Trophoblast cell (in vitro differentiated cells and primary cell): ENCODE measurements around the gene TAS1R3.
A peak's percentile ranks its signal among the peaks of the same experiment; 100 is the strongest.

Experiments
- DNase-seq, 2 donors: peaks; one replicate each; pipeline ENCODE4 v3.0.0-alpha.2; 2016
- H2AFZ ChIP-seq: 2 replicates; pipeline ENCODE4 v1.6.1; 2013; ENCODE audit warnings: low read length, moderate library complexity, mild to moderate bottlenecking; ENCODE audit not compliant: insufficient read depth, poor library complexity
- H2AK5ac ChIP-seq: 2 replicates; pipeline ENCODE4 v1.6.1; 2013; ENCODE audit warnings: mild to moderate bottlenecking, low read length
- H2BK120ac ChIP-seq: 2 replicates; pipeline ENCODE4 v1.6.1; 2013; ENCODE audit warnings: low read length, mild to moderate bottlenecking, moderate library complexity; ENCODE audit not compliant: insufficient read depth, poor library complexity
- H2BK12ac ChIP-seq: 2 replicates; pipeline ENCODE4 v1.6.1; 2013; ENCODE audit warnings: mild to moderate bottlenecking, low read length, moderate library complexity
- H2BK5ac ChIP-seq: 2 replicates; pipeline ENCODE4 v1.6.1; 2013; ENCODE audit warnings: low read length, low read depth, moderate library complexity, mild to moderate bottlenecking; ENCODE audit not compliant: poor library complexity
- H3K14ac ChIP-seq: 2 replicates; pipeline ENCODE4 v1.6.1; 2013; ENCODE audit warnings: mild to moderate bottlenecking, low read length
- H3K18ac ChIP-seq: 2 replicates; pipeline ENCODE4 v1.6.1; 2013; ENCODE audit warnings: mild to moderate bottlenecking, low read length
- H3K23ac ChIP-seq: 2 replicates; pipeline ENCODE4 v1.6.1; 2013; ENCODE audit warnings: low read length
- H3K27ac ChIP-seq: 2 replicates; pipeline ENCODE4 v1.5.1; 2013; ENCODE audit warnings: low read depth, mild to moderate bottlenecking, inconsistent platforms, low read length, moderate library complexity
- H3K27me3 ChIP-seq: 2 replicates; pipeline ENCODE4 v1.6.1; 2013; ENCODE audit warnings: inconsistent platforms, mild to moderate bottlenecking, low read length, moderate library complexity; ENCODE audit not compliant: insufficient read depth
- H3K36me3 ChIP-seq, 2 experiments: 1 replicate in 1 of 2; 2 replicates in 1 of 2; pipeline ENCODE4 v1.6.1; 2013; ENCODE audit warnings: low read length in 2 of 2, mild to moderate bottlenecking in 2 of 2, moderate library complexity in 1 of 2; ENCODE audit not compliant: insufficient read depth in 2 of 2, control insufficient read depth in 1 of 2
- H3K4ac ChIP-seq: 2 replicates; pipeline ENCODE4 v1.6.1; 2013; ENCODE audit warnings: low read depth, mild to moderate bottlenecking, low read length, moderate library complexity
- H3K4me1 ChIP-seq, 2 experiments: 1 replicate in 1 of 2; 2 replicates in 1 of 2; pipeline ENCODE4 v1.6.1; 2013; ENCODE audit warnings: low read length in 2 of 2, mild to moderate bottlenecking in 2 of 2, moderate library complexity in 1 of 2; ENCODE audit not compliant: insufficient read depth in 2 of 2, control insufficient read depth in 1 of 2
- H3K4me2 ChIP-seq: 2 replicates; pipeline ENCODE4 v1.6.1; 2013; ENCODE audit warnings: inconsistent platforms, mild to moderate bottlenecking, low read length, moderate library complexity
- H3K4me3 ChIP-seq: 2 replicates; pipeline ENCODE4 v1.5.1; 2013; ENCODE audit warnings: mild to moderate bottlenecking, low read depth, low read length, inconsistent platforms
- H3K79me1 ChIP-seq: one replicate; pipeline ENCODE4 v1.6.1; 2013; ENCODE audit warnings: low read length
- H3K79me2 ChIP-seq: 2 replicates; pipeline ENCODE4 v1.6.1; 2013; ENCODE audit warnings: low read length, mild to moderate bottlenecking; ENCODE audit not compliant: control insufficient read depth, insufficient read depth, poor library complexity
- H3K9ac ChIP-seq: 2 replicates; pipeline ENCODE4 v1.6.1; 2013; ENCODE audit warnings: mild to moderate bottlenecking, low read length
- H3K9me3 ChIP-seq: 2 replicates; pipeline ENCODE4 v1.6.1; 2013; ENCODE audit warnings: low read depth, mild to moderate bottlenecking, control low read depth, inconsistent platforms, low read length; ENCODE audit not compliant: insufficient read depth
- H4K12ac ChIP-seq: 2 replicates; pipeline ENCODE4 v1.6.1; 2013; ENCODE audit warnings: low read depth, mild to moderate bottlenecking, low read length, moderate library complexity
- H4K8ac ChIP-seq: 2 replicates; pipeline ENCODE4 v1.6.1; 2013; ENCODE audit warnings: low read depth, mild to moderate bottlenecking, low read length, moderate library complexity
- H4K91ac ChIP-seq: one replicate; pipeline ENCODE4 v1.6.1; 2013; ENCODE audit warnings: low read depth, mild to moderate bottlenecking, low read length, moderate library complexity
- WGBS: extraction: QIAGEN DNeasy Blood & Tissue Kit; methylation state at CpG from one replicate; pipeline ENCODE4 v1.1.7; 2013; ENCODE audit warnings: missing lambda C conversion rate; ENCODE audit not compliant: insufficient read length, insufficient coverage; ENCODE audit errors: extremely low coverage; 5-methylcytosine and 5-hydroxymethylcytosine counted together

TAS1R3 gene

DNA sequence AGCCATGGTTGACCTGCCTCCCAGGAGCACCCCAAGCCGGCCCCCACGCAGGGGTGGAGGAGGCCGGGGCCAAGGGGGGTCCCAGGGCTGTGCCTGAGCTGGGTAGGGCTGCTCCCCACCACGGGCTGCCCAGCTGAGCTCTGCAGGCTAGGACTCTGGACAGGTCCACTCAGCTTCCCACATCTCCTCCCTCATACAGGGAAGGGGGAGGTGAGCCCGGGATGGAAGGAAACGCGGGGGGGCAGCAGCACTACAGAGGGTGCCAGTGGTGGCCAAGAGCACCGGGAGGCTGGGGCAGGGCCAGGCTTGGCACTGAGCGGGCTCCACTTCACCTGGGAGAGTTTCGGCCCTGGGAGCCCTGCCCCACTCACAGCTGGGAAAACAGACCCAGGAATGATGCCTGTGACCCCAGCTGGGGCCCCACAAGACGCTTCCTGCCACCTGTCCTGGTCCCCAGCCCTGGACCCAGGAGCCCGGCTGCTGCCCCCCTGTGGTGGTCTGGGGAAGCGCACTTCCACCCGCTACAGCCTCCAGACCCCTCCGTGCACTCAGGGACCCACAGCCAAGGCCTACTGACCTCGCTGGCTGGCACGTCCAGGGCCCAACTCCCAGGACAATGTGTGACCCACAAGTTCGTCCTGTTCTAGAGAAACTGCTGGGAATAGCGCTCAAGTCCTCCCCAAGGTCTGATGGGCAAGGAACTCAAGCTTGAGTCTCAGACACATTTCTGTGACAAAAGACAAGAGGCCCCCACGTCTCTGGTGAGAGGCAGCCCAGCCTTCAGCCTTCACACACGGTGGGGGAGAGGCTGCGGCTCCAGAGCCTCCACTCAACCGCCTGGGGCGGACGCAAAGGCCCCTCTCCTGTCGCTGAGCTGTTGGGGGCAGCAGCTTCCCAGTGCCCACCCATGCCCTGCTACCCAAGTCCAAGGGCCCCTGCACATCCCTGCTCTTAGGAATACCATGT, 40.9 kb downstream of the TAS1R3 start:
- H3K4me2 ChIP-seq: no peak overlapping the region
- H2AFZ ChIP-seq: no peak overlapping the region
- DNase-seq: peak; percentile 50 to 75
- peaks cover 11 to 13% of the 10 kb centered on the region in 2 experiments for H3K4me1 ChIP-seq
- no CpG with 5 or more reads among the region's 26 CpGs for WGBS
- no peak overlapping the region for H3K9ac ChIP-seq
- H3K14ac ChIP-seq: no peak overlapping the region
- peaks cover 13% of the 10 kb centered on the region for H3K79me2 ChIP-seq
- H2BK5ac ChIP-seq: no peak overlapping the region
- H4K8ac ChIP-seq: no peak overlapping the region
- no peak overlapping the region for H3K18ac ChIP-seq
- H4K12ac ChIP-seq: no peak overlapping the region
- no peak overlapping the region for H4K91ac ChIP-seq
- H2AK5ac ChIP-seq: no peak overlapping the region
- no peak overlapping the region for H3K27ac ChIP-seq
- H3K36me3 ChIP-seq: peaks cover 26 to 29% of the 10 kb centered on the region in 2 experiments
- H3K23ac ChIP-seq: no peak overlapping the region
- peaks cover 5% of the 10 kb centered on the region for H3K9me3 ChIP-seq
- no peak overlapping the region for H2BK12ac ChIP-seq
- H3K4ac ChIP-seq: no peak overlapping the region
- no peak overlapping the region for H2BK120ac ChIP-seq
- H3K79me1 ChIP-seq: peaks cover 8% of the 10 kb centered on the region
- no peaks in the 10 kb centered on the region for H3K27me3 ChIP-seq
- no peak overlapping the region for H3K4me3 ChIP-seq

DNA sequence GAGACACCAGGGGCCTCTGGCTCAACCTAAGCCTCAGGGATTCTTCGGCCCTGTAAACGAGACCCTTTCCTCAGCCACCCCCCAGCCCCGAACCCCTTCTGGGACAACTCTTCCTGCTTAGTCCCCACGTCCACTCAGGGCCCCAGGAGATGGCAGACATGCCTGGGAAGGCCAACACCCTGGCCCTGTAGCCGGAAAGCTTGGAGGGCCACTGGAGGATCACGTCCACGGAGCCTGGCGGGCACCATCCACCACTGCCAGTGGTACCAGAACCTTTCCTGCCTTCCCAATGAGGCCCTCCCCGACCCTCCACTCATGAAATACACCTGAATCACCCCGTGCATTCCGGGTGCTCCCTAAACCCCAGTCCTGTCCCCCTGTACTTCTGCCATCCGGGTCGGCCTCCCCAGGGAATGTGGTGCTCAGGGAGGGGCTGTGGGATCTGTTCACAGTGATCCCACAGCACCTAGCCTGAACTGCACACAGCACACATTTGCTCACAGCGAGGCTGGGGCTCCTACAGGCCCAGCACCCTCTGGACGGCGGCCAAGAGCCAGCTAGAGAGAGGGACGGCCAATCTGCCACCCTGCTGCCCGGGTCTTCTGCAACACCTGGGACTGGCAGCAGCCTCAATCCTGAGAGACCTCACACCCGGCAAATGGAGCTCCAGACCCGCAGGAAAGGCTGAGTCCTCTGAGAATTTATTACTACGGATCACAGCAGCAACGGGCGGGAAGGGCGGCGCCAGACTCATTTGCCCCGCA, 42.2 kb downstream of the TAS1R3 start:
- Histone ChIP-seq H3K79me2 (peaks cover 13% of the 10 kb centered on the region), H3K9ac (no peak overlapping the region), H3K9me3 (peaks cover 2% of the 10 kb centered on the region), H2BK120ac (no peak overlapping the region), H3K36me3 (peaks cover 26 to 29% of the 10 kb centered on the region in 2 experiments), H3K27ac (no peak overlapping the region), H3K18ac (no peak overlapping the region), H3K4me2 (no peak overlapping the region), H4K8ac (no peak overlapping the region), H2AK5ac (no peak overlapping the region), H3K14ac (no peak overlapping the region), H3K4ac (no peak overlapping the region), H3K27me3 (no peaks in the 10 kb centered on the region), H2BK12ac (no peak overlapping the region), H3K4me3 (no peak overlapping the region), H4K91ac (no peak overlapping the region), H3K4me1 (peaks cover 11 to 13% of the 10 kb centered on the region in 2 experiments), H4K12ac (no peak overlapping the region), H3K79me1 (peaks cover 8% of the 10 kb centered on the region), H2AFZ (no peak overlapping the region), H2BK5ac (no peak overlapping the region), H3K23ac (no peak overlapping the region)
- DNase-seq: no peak
- no CpG with 5 or more reads among the region's 26 CpGs for WGBS

DNA sequence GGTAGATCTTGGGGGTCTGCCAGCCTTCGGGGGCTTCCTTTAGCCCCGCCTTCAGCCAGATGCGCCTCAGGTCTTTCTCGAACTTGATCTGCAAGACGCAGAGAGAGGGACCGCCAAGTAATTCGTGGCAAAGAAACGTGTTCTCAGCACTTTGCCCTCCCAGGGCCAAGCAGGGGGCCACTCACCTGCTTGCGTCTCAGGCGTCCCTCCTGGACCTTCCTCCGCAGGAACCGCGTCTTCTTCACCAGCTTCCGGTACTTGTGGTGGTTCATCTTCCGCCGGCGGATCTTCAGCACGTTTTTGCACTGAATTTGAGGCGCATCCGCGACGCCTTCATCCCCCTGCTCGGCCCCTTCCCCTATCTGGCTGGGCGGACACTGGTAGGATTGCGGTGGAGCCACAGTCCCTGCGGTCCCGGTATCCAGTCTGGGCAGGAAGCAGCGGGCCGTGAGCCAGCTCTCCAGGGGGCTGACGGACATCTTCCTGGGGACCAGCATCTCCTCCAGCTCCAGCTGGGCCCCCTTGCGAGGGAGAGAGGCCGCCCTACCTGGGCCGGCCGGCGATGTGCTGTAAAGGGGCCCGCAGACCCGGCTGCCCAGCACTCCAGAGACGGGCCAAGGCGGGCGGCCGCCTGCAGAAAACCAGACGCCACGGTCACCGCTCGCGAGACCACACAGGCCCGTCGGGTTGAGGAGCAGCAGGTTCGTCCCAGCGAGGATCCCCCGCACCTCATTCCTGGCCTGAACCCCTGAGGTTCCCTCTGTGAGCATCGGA, 42.9 kb downstream of the TAS1R3 start:
- Histone ChIP-seq H4K8ac (peak overlapping the region; percentile 99), H3K4me1 (peaks cover 11 to 13% of the 10 kb centered on the region in 2 experiments), H3K79me2 (peaks cover 13% of the 10 kb centered on the region), H3K9ac (peak overlapping the region; percentile 97), H2BK5ac (peak overlapping the region; percentile 96), H3K9me3 (peaks cover 2% of the 10 kb centered on the region), H2BK12ac (no peak overlapping the region), H2AK5ac (peak overlapping the region; percentile 98), H3K18ac (peak overlapping the region; percentile 98), H3K27me3 (no peaks in the 10 kb centered on the region), H3K27ac (no peak overlapping the region), H2BK120ac (peak overlapping the region; percentile 97), H3K36me3 (peaks cover 26 to 29% of the 10 kb centered on the region in 2 experiments), H3K4me3 (peak overlapping the region; percentile 90), H4K12ac (peak overlapping the region; percentile 98), H3K4ac (peak overlapping the region; percentile 95), H3K23ac (no peak overlapping the region), H2AFZ (peak overlapping the region; percentile 96), H3K14ac (peak overlapping the region; percentile 89), H4K91ac (peak overlapping the region; percentile 99), H3K4me2 (peak overlapping the region; percentile 75), H3K79me1 (peaks cover 8% of the 10 kb centered on the region)
- DNase-seq: no peak
- WGBS: no CpG with 5 or more reads among the region's 52 CpGs

DNA sequence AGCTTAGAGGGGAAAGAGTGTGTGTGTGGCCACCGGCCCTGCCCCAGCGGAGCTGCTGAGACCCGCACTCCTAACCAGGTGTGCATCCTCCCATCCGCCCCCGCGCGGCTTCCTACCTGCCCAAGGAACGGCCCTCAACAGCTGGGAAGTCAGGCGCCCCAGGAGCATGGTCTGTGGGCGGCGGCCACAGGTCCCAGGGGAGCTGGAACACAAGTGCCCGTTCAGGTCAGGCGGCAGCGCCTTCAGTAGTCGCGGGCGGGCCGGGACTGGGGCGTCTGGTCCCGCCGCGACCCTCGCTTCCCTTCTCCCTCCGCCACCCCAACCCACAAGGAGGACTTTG, 43.5 kb downstream of the TAS1R3 start:
- peak overlapping the region; percentile 95 for H3K4ac ChIP-seq
- peak overlapping the region; percentile 96 for H2AFZ ChIP-seq
- peaks cover 26 to 29% of the 10 kb centered on the region in 2 experiments for H3K36me3 ChIP-seq
- peak overlapping the region; percentile 96 for H2BK5ac ChIP-seq
- H3K79me2 ChIP-seq: peaks cover 13% of the 10 kb centered on the region
- peaks cover 2% of the 10 kb centered on the region for H3K9me3 ChIP-seq
- peak overlapping the region; percentile 90 for H3K4me3 ChIP-seq
- H3K23ac ChIP-seq: no peak overlapping the region
- peaks cover 8% of the 10 kb centered on the region for H3K79me1 ChIP-seq
- H2BK120ac ChIP-seq: peak overlapping the region; percentile 97
- peak overlapping the region; percentile 99 for H4K8ac ChIP-seq
- peak overlapping the region; percentile 98 for H2AK5ac ChIP-seq
- H3K14ac ChIP-seq: peak overlapping the region; percentile 89
- peak overlapping the region; percentile 75 for H3K4me2 ChIP-seq
- H3K18ac ChIP-seq: peak overlapping the region; percentile 98
- H3K27ac ChIP-seq: peak overlapping the region; percentile 93
- H3K27me3 ChIP-seq: no peaks in the 10 kb centered on the region
- peak overlapping the region; percentile 39 for H2BK12ac ChIP-seq
- DNase-seq: no peak
- peaks cover 11 to 13% of the 10 kb centered on the region in 2 experiments for H3K4me1 ChIP-seq
- H3K9ac ChIP-seq: peak overlapping the region; percentile 97
- no CpG with 5 or more reads among the region's 24 CpGs for WGBS
- peak overlapping the region; percentile 99 for H4K91ac ChIP-seq
- peak overlapping the region; percentile 98 for H4K12ac ChIP-seq
